HG03442 (cell line): ENCODE measurements around the gene PRKCA.
"Not testable (repeated sequence)": the region's sequence is repeated elsewhere in the genome, so short reads cannot be mapped to it uniquely, and the experiment has no call there.

Experiments used
- ATAC-seq: cut with Tn5 transposase; IDR thresholded peaks from one replicate; pipeline ENCODE4 v1.9.1; 2021; ENCODE audit warnings: mild to moderate bottlenecking, moderate library complexity; ENCODE audit not compliant: unreplicated experiment

PRKCA gene

GRCh38 chr17:66602659-66603384 is 300.4 kb downstream of the PRKCA start:
- ATAC-seq: no peak

- no peak for ATAC-seq
Measured at GRCh38 chr17:66604376-66604775, 302.0 kb downstream of the PRKCA start.

GRCh38 chr17:66605541-66605940 is 303.1 kb downstream of the PRKCA start:
- ATAC-seq: no peak

GRCh38 chr17:66610361-66611133 is 308.1 kb downstream of the PRKCA start:
- no peak for ATAC-seq

- ATAC-seq: no peak
Measured at GRCh38 chr17:66611397-66611796, 309.0 kb downstream of the PRKCA start.

GRCh38 chr17:66612993-66613392 is 310.6 kb downstream of the PRKCA start:
- no peak for ATAC-seq

GRCh38 chr17:66614469-66614868 is 312.1 kb downstream of the PRKCA start:
- no peak for ATAC-seq

- ATAC-seq: no peak
Measured at GRCh38 chr17:66619206-66619605, 316.8 kb downstream of the PRKCA start.

- no peak for ATAC-seq
Measured at GRCh38 chr17:66620528-66620927, 318.1 kb downstream of the PRKCA start.

- ATAC-seq: not testable (repeated sequence)
Measured at GRCh38 chr17:66624630-66625029, 322.2 kb downstream of the PRKCA start.

- no peak for ATAC-seq
Measured at GRCh38 chr17:66625311-66625767, 322.9 kb downstream of the PRKCA start.

- no peak for ATAC-seq
Measured at GRCh38 chr17:66627985-66628384, 325.6 kb downstream of the PRKCA start.

GRCh38 chr17:66629762-66630161 is 327.3 kb downstream of the PRKCA start:
- no peak for ATAC-seq

GRCh38 chr17:66630379-66630778 is 328.0 kb downstream of the PRKCA start:
- ATAC-seq: no peak

GRCh38 chr17:66630828-66631472 is 328.5 kb downstream of the PRKCA start:
- no peak for ATAC-seq

- no peak for ATAC-seq
Measured at GRCh38 chr17:66632731-66633130, 330.3 kb downstream of the PRKCA start.

GRCh38 chr17:66633317-66633965 is 331.0 kb downstream of the PRKCA start:
- no peak for ATAC-seq

- ATAC-seq: no peak
Measured at GRCh38 chr17:66634193-66634592, 331.8 kb downstream of the PRKCA start.

- ATAC-seq: no peak
Measured at GRCh38 chr17:66635386-66636045, 333.1 kb downstream of the PRKCA start.

GRCh38 chr17:66636111-66636510 is 333.7 kb downstream of the PRKCA start:
- no peak for ATAC-seq

- ATAC-seq: no peak
Measured at GRCh38 chr17:66637491-66637890, 335.1 kb downstream of the PRKCA start.
